Hindlimb muscle (tissue), 1 donor: Measurements from ENCODE around the gene CTNNBL1. TPM values are rescaled to one million over a fixed set of nuclear protein-coding genes. Genes with fewer than 3 reads are reported as not detected.
A peak's percentile ranks its signal among the peaks of the same experiment; 100 is the strongest.
"Not testable (repeated sequence)": the region's sequence is repeated elsewhere in the genome, so short reads cannot be mapped to it uniquely, and the experiment has no call there.

ENCODE experiments used
- DNase-seq: peaks from one replicate; pipeline ENCODE4 v3.0.0-alpha.2; 2013
- polyA plus RNA-seq: library from polyadenylated mRNA; unstranded; fragments of 120-200 nt; gene quantifications from one replicate; pipeline ENCODE4 v1.2.1, GENCODE V29; 2013; ENCODE audit not compliant: insufficient read length

The CTNNBL1 gene
- polyA plus RNA-seq, 1 donor = 29.0 TPM

- DNase-seq = not testable (repeated sequence)
Measured at GRCh38 chr20:37679751-37680150, 14.1 kb upstream of the CTNNBL1 start.

DNA sequence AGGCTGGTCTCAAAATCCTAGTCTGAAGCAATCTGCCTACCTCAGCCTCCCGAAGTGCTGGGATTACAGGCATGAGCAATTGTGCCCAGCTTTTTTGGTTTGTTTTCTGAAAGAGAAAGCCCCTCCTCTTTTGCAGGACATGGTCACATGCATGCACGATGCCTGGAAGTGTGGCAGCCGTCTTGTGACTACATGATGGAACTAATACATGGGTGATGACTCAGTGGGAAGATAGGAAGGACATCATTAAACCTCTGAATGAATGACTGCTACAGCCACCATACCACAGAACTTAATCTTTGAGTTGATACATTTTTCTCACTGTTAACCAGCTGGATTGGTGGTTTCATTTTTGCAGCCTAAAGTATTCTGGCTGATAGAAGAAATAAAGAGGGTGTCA lies 13.4 kb upstream of the CTNNBL1 start:
- DNase-seq = no peak

- DNase-seq = no peak
Measured at GRCh38 chr20:37681384-37682112, 12.3 kb upstream of the CTNNBL1 start.

GRCh38 chr20:37683146-37683545 lies 10.7 kb upstream of the CTNNBL1 start:
- not testable (repeated sequence) for DNase-seq

GRCh38 chr20:37686762-37687477 lies 6.9 kb upstream of the CTNNBL1 start:
- no peak for DNase-seq

GRCh38 chr20:37687478-37687805 lies 6.4 kb upstream of the CTNNBL1 start:
- DNase-seq = no peak

DNA sequence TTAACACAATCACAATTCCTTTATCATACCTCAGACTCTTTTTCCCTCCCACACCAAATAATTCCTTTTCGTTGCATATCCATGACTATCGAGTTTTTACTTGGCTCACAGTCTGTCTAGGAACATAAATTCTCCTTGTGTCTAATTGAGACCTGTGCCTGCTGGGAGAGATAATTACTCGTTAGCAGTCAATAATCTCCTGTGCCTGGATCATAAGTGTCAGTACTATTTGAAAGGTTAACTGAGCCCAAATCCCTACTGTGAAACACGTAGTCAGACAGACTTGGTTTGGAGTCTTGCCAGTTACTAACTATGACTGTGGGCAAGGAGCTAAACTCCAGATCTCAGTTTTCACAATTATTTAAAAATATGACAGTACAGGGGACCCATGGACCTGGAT lies 5.7 kb upstream of the CTNNBL1 start:
- no peak for DNase-seq

GRCh38 chr20:37690626-37691369 lies 3.0 kb upstream of the CTNNBL1 start:
- no peak for DNase-seq

DNA sequence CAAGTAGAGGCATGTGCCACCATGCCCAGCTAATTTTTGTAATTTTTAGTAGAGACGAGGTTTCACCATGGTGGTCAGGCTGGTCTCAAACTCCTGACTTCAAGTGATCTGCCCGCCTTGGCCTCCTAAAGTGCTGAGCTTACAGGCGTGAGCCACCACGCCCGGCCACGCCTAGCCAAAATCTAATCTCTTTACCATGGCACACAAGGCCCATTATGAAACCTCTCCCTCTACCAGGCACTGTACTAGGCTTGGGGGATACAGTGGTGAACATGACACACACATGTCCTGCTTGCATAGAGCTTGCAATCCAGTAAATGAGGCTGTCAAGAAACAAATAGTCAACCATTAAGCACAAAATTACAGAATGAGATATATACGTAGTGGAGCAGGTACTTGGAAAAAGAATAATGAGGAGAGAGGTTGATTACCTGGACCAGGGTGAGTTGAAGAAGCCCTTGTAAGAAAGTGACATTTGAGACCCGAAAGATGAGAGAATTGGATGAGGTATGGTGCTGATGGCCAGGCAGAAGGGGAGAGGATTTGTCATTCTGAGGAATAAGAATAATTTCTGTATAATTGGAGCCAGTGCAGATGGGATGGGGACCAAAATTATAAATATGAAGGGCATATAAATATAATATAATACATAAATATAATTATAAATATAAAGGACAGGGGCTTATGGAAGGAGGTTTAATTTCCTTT lies 1.2 kb upstream of the CTNNBL1 start:
- DNase-seq = no peak

- no peak for DNase-seq
Measured at GRCh38 chr20:37693242-37693634, 592 bp upstream of the CTNNBL1 start.

DNA sequence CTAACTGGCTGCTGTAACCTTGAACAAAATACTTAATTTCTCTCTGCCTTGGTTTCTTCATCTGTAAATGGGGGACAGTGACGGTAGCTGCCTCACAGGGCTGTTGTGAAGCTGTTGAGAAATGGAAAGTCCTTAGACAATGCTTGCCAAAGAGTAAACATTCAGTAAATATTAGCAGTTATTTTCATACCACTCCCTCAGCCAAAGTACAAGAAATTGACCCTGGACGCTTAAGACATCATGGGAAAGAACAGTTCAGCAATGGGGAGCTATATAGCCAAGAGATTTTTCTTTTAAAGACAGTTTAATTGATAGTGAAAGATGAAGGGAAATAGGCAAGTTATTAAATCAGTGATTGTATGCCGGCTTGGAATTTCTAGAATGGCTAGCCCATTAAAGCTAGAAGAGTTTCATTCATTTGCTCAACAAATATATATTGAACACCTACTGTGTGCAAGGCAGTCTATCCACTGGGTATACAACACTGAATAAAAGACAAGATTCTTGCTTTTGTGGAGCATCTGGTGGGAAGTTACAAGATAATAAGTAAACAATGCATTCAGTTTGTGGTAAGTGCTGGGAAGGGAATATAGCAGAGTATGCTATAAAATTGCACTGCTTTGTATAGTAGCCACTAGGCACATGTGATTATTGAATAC lies 2.0 kb downstream of the CTNNBL1 start:
- no peak for DNase-seq

DNA sequence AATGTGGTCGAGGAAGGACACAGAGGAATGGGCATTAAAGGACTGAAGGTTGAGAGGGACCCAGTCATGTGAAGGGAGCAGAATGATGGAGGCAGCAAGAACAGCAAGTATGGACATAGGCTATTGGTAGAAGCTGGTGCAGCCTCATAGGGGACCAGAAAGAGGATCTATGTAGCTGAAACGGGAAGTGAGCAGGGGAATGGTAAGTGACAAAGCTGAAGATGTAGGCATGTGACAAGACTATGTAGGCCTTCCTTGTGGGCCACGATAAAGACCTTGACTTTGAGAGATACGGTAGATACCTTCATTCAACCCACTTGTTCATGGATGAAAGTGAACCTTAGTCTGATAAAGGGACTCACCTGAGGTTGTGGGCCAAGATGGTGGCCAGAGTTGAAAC lies 3.5 kb downstream of the CTNNBL1 start:
- DNase-seq = peak; percentile 7

- no peak for DNase-seq
Measured at GRCh38 chr20:37699202-37699601, 5.4 kb downstream of the CTNNBL1 start.

DNA sequence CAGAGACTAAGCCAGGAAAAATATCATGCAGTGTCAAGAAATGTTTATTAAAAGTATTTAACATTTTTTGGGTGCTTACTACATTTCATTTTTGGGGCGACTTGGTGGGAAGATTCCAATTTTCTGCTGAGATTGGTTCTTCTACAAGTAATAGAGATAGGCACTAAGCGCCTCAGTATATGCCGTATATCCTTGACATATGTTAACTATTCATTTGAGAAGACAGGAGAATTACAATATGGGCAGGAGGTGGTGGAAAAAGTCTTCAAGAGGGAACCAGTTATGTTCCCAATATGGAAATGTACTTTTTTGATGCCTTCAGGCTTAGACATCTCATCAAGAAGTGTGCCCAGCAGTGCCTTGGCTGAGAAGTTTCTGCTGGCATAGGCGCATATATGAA lies 6.5 kb downstream of the CTNNBL1 start:
- DNase-seq = peak; percentile 13

GRCh38 chr20:37701676-37702075 lies 7.8 kb downstream of the CTNNBL1 start:
- not testable (repeated sequence) for DNase-seq

GRCh38 chr20:37702403-37703034 lies 8.7 kb downstream of the CTNNBL1 start:
- DNase-seq = no peak

DNA sequence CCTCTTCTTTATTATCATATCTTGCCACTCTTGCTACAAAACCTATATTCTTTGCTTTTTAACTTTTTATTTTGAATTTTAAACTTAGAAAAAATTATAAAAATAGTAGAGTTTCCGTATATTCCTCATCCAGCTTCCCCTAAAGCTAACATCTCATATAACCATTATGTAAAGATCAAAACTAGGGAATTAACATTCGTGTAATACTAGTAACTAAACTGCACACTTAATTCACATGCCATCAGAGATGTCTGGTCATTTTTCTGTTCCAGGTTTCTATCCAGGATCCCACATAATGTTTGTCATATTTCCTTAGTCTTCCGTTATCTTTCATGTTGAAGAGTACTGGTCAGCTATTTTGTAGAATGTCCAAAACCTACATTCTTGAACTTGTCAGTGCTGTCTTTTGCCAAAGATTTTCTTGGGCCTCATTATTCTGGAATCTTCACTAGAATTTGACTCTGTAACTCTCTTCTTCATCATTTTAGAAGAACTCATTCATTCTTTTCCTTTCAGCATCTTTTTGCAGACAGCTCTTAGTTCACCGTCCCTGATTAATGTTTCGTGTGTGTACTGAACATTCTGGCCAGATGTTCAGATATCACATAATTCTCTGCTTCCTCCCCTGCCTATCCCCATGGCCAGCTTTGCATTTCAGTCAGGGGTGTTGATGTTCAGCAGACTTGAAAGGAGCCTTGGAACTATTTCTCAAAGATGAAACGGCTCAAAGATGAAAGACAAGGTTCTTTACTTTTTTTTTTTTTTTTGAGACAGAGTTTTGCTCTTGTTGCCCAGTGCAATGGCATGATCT lies 9.4 kb downstream of the CTNNBL1 start:
- no peak for DNase-seq

DNA sequence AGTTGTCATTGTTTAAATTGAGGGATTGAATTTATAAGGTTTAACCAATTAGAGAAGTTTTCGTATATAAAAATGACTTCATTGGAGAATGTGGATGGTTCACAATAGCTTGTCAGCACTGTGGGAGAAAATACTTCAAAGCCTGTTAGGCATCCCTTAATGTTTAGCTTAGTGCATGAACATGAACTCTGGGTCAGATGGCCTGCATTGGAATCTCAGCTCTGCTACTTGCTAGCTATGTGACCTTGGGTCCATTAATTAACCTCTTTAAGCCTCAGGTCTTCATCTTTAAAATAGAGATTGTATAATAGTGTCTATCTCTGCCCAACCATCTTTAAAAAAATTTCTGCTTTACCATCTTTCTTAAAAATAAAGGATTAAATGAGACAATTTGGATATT lies 11.1 kb downstream of the CTNNBL1 start:
- DNase-seq = no peak

DNA sequence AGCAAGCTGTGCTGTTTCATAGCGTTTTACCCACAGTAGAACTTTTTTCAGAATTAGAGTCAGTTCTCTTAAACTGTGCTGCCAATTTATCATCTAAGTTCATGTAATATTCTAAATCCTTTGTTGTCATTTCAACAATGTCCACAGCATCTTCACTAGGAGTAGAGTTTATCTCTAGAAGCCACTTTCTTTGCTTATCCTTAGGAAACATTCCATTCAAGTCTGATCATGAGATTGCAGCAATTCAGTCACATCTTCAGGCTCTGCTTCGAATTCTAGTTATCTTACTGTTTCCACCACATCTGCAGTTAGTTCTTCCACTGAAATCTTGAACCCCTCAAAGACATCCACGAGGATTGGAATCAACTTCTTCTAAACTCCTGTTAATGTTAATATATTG lies 12.5 kb downstream of the CTNNBL1 start:
- no peak for DNase-seq

- DNase-seq = no peak
Measured at GRCh38 chr20:37711001-37711400, 17.2 kb downstream of the CTNNBL1 start.
